ENCODE data around the gene CUTC.
"Not testable (repeated sequence)": the region's sequence is repeated elsewhere in the genome, so short reads cannot be mapped to it uniquely, and the experiment has no call there.

The CUTC gene

GRCh38 chr10:99742701-99743100, 10.7 kb downstream of the CUTC start:
- no peak for DNase-seq (ENCODE audit: low read depth)

- DNase-seq (ENCODE audit: low read depth), result no peak
These were observed 11.8 kb downstream of the CUTC start for GRCh38 chr10:99743841-99744240.

GRCh38 chr10:99746166-99746565, 14.1 kb downstream of the CUTC start:
- not testable (repeated sequence) for DNase-seq (ENCODE audit: low read depth)

- DNase-seq (ENCODE audit: low read depth), result no peak
These were observed 16.9 kb downstream of the CUTC start for GRCh38 chr10:99748823-99749451.

- DNase-seq (ENCODE audit: low read depth), result no peak
These were observed 18.6 kb downstream of the CUTC start for GRCh38 chr10:99750641-99751040.

- no peak for DNase-seq (ENCODE audit: low read depth)
These were observed 22.6 kb downstream of the CUTC start for GRCh38 chr10:99754670-99755069.

GRCh38 chr10:99756159-99756558, 24.1 kb downstream of the CUTC start:
- no peak for DNase-seq (ENCODE audit: low read depth)

- DNase-seq (ENCODE audit: low read depth), result no peak
These were observed 26.3 kb downstream of the CUTC start for GRCh38 chr10:99758211-99758891.

- no peak for DNase-seq (ENCODE audit: low read depth)
These were observed 28.3 kb downstream of the CUTC start for GRCh38 chr10:99760321-99760720.

- DNase-seq (ENCODE audit: low read depth), result no peak
These were observed 29.3 kb downstream of the CUTC start for GRCh38 chr10:99761365-99761764.

GRCh38 chr10:99765672-99766301, 33.8 kb downstream of the CUTC start:
- no peak for DNase-seq (ENCODE audit: low read depth)

- no peak for DNase-seq (ENCODE audit: low read depth)
These were observed 34.3 kb downstream of the CUTC start for GRCh38 chr10:99766302-99766681.

- DNase-seq (ENCODE audit: low read depth), result no peak
These were observed 35.9 kb downstream of the CUTC start for GRCh38 chr10:99767901-99768300.

GRCh38 chr10:99768556-99768955, 36.5 kb downstream of the CUTC start:
- no peak for DNase-seq (ENCODE audit: low read depth)

- DNase-seq (ENCODE audit: low read depth), result no peak
These were observed 37.7 kb downstream of the CUTC start for GRCh38 chr10:99769706-99770105.

GRCh38 chr10:99770408-99771045, 38.5 kb downstream of the CUTC start:
- no peak for DNase-seq (ENCODE audit: low read depth)

GRCh38 chr10:99775850-99776249, 43.8 kb downstream of the CUTC start:
- DNase-seq (ENCODE audit: low read depth), result no peak

GRCh38 chr10:99777918-99778714, 46.1 kb downstream of the CUTC start:
- DNase-seq (ENCODE audit: low read depth), result no peak

GRCh38 chr10:99779335-99779734, 47.3 kb downstream of the CUTC start:
- no peak for DNase-seq (ENCODE audit: low read depth)

GRCh38 chr10:99781734-99782429, 49.8 kb downstream of the CUTC start:
- DNase-seq (ENCODE audit: low read depth), result no peak

GRCh38 chr10:99782447-99783286, 50.6 kb downstream of the CUTC start, which contains the start of gene ABCC2:
ABCC2 (plus strand) TSS chr10:99782640; CDS start chr10:99782845, 205 bp downstream.
- DNase-seq (ENCODE audit: low read depth), result no peak
